Measurements from ENCODE around the gene SULT1A1.
"Not testable (repeated sequence)": the region's sequence is repeated elsewhere in the genome, so short reads cannot be mapped to it uniquely, and the experiment has no call there.

The SULT1A1 gene

DNA sequence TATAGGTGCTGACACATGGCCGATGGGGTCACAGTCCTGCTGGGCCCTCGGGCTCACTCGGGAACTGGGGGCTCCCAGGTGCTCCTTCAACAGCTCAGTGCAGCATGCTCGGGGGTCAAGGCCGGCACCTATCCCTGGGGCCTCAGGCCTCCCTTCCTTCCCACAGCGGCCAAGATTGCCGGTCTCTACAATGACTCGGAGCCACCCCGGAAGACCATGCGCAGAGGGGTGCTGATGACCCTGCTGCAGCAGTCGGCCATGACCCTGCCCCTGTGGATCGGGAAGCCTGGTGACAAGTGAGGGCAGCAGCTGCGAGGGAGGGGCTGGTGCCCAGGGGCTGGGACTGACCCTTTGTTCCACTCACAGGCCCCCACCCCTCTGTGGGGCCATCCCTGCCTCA lies 19.9 kb downstream of the SULT1A1 start:
- no peak for DNase-seq

DNA sequence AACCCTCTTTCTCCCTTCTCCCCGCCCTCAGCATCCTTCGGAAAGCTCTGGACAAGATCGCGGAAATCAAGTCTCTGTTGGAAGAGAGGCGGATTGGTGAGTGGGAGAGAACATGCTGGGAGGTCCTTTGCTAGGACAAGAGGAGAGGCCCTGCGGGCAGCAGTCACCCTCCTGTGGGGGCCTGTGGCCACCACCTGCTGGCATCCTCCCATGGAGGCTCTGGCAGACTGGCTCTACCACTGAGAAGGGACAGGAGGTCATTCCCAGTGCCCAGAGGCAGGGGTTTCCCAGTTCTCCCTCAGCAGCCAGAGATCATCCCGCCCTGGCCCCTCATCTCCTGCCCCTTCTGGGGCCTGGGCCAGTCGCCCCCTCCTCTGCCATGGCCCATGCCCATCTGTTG lies 20.8 kb downstream of the SULT1A1 start:
- DNase-seq: no peak

DNA sequence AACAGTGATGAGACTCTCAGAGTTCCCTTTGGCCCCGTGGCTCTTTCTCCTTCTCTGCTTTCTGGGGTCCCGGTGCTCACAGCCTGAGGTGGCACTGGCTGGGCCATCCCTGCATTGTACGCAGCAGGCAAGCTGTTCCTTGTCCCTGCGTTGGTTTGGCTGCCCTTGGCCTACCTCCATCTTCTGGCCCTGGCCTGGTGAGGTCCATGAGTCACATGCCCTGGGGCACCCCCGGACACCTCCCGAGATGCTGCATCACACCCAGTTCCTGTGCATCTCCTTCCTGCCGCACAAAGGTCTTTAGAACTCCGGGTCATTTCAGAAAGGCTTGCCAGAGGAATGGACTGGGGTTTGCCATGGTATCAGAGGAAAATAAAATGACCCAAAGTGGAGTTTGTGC lies 22.5 kb downstream of the SULT1A1 start:
- DNase-seq: no peak

DNA sequence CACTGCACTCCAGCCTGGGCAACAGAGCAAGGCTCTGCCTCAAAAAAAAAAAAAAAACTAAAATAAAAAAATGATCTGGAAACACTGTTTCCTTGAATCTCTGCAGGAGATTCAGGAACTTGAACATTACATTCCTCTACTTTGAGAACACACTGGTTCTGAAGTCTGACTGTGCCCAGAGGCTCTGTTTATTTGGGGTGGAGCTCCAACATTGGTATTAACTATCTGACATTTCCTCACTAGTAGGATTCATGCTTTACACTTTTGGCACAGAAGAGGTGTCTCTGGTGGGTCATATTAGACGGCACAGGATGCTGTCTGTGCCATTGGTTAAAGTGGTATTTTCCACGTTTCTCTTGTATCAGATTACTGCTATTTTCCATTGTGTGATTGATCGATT lies 23.4 kb downstream of the SULT1A1 start:
- no peak for DNase-seq

DNA sequence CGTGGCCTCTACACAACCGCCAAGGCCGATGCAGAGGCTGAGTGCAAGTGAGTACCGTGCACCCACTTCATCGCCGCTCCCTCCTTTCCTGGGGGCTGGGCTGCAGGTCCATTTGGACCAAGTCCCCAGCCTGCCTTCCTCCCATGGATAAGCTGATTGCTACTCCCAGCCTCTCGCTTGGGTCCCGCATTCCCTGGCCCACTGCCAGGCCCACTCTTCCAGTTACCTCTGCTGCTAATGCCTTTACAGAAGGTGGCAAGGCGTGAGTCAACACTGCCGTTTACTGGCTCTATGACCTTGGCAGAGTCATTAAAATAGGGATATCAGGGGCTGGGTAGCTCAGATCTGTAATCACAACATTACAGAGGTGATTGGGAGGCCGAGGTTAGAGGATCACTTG lies 24.2 kb downstream of the SULT1A1 start:
- DNase-seq: no peak

DNA sequence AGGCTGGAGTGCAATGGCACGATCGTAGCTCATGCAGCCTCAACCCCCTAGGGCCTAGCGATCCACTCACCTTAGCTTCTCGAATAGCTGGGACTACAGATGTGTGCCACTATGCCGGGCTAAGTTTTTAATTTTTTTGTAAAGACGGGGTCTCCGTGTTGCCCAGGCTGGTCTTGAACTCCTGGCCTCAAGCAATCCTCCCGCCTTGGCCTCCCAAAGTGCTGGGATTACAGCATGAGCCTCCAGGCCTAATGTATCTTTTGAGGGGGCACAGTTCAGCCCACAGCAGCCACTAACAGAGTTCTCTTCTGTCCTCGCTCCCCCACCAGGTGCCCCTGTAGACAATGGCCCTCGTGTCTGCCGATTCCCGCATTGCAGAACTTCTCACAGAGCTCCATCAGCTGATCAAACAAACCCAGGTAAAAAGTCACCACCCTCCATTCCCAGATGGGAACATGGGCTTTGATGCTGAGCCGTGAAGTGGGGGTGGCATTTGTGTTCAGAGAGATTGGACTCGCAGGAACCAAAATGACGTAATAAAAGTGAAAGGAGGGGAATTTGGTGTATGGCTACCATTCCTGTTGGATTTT lies 29.0 kb downstream of the SULT1A1 start:
- no peak for DNase-seq

DNA sequence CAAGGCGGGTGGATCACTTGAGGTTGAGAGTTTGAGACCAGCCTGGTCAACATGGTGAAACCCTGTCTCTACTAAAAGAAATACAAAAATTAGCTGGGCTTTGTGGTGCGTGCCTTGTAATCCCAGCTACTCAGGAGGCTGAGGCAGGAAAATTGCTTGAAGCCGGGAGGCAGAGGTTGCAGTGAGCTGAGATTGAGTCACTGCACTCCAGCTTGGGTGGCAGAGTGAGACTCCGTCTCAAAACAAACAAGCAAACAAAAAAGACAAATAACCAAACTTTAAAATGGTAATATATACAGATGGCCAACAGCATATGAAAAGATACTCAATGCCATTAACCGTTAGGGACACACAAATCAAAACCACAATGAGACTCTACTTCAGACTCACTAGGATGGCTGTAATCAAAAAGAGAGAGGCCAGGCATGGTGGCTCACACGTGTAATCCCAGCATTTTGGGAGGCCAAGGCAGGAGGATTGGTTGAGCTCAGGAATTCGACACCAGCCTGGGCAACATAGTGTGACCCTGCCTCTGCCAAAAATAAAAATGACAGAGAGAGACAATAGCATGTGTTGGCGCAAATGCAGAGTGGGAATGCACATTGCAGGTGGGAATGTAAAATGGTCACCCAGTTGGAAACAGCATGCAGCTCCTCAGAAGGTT lies 34.3 kb downstream of the SULT1A1 start:
- DNase-seq: no peak

DNA sequence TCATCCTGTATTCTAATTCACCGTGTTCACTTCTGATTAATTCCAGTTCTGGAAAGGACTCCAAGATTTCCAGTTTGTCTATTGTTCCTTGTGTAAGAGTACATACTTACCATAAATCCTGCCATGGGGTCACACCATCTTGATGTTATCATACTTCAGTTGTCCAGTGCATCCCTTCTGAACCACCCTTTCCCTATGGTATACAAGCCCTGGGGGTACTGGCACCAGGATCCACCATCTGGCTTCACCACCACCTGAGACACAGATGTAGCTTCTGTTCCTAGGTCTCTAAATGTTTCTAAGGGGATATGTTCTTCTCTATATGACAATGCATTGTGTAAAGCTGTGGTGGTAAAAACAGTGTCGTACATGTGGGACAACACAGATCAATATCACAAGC lies 34.9 kb downstream of the SULT1A1 start:
- DNase-seq: no peak

DNA sequence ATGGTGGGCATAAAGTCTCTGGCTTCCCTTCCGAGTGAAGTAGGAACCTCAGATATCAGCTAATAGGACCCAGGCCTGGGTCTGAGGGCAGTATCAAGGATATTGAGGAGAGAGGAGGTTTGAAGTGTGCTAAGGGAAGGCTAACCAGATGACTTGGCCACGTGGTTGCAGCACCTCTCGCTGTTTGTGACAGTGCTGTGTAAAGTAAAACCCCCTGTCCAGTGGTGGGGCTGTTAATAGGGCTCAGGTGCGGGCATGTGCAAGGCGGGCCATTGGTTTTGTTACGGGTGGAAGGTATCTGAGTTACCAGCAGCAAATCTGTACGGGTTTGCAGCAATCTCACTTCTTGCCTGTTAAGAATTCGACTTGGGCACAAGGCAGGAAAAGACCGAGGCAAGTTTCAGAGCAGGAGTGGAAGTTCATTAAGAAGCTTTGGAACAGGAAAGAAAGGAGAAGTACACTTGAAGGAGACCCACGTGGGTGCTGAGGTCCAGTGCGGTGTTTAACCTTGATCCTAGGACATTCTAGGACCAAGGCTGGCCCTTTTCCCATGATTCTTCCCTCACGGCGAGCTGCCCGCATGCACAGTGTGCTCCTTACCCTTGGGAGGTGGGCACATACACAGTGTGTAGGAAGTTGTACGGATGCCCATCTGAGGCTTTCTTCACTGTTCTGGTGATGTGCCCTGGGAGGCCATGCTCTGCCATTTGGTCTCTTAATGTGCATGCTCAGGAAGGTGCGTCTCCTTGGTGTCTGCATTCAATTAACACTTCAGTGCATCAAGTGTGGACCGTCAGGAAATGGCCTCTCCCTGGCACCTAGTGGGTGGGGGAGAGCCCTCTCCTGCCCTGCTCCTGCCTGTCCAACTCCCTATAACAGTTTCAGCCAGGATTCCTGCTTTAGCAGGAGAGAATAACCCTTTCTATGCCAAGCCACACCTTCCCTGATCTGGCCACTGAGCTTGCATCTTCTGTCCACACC lies 35.8 kb downstream of the SULT1A1 start:
- no peak for DNase-seq

DNA sequence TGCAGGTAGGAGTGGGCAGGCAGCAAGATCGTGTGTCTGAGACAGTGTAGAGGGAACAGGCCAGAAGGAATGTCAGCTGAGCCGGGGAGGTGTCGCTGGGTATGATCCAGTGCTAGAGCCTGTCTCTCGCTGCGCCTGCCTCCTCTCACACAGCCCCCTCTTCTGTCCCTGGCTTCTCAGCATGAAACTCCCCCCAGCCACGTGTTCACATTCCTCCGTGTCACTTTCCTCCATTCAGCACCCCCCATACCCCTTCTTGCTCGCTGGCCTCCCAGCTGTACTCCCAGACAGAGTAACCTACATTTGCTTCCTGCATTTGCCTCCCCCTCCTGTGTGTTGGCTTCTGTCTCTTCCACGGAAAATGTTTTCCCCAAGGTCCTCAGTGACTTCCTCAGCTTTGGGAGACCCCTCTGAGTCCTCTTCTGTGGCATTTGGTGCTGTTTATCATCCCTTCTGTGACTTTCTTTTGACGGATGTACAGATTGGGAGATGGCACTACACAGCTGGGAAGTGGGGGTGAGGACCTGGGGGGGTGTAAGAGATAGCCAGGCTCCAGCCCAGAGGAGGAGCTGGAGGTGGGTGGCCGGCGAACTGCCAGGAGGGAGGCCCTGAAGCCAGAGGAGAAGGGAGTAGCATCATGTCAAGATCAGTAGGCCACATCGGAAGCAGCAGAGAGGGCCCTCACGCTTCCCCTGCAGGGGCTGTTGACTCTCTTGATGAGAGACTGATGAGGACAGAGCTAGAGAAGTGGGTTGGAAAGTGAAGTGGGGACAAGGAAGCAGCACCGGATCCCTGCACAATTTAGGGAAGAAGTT lies 36.9 kb downstream of the SULT1A1 start:
- no peak for DNase-seq

DNA sequence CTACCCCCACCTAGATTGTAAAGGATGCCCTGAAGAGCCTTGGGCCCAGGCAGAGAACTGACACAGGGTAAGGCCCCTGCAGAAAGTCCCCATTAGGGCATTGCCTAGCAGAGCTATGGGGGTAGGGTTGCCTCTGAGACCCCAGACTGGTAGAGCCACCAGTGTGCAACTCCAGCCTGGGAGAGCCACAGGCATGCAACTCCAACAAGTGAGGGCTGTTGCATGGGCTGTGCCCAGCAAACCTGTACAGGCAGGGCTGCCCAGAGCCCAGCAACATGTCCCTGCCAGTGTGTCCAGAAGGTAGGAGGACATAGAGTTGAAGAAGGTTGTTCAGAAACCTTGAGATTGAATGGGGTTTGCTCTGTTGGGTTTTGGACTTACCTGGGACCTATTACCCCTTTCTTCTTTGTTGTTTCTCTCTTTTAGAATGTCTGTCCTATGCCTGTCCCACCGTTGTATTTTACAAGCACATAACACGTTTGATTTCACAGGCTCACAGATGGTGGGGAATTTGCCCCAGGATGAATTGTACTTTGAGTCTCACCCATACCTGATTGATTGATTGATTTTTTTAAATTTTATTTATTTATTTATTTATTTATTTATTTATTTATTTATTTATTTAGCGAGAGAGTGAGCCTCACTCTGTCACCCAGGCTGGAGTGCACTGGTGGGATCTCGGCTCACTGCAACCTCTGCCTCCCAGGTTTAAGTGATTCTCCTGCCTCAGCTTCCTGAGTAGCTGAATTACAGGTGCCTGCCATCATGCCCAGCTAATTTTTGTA lies 39.7 kb downstream of the SULT1A1 start:
- DNase-seq: no peak

DNA sequence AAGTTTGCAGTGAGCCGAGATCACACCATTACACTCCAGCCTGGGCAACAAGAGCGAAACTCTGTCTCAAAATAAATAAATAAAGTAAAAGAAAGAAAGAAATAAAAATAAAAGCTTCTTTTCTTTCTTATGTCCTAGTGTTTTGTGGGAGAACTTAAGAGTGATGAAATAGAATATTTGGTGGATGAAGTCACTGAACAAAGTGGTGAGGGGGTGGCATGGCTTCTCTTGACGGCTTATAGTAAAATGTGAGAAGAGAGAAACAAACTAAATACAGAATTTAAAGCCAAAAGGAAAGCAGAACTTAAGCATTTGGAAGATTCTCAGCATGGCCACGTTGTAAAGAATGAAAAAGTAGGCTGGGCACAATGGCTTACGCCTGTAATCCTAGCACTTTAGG lies 40.8 kb downstream of the SULT1A1 start:
- no peak for DNase-seq

DNA sequence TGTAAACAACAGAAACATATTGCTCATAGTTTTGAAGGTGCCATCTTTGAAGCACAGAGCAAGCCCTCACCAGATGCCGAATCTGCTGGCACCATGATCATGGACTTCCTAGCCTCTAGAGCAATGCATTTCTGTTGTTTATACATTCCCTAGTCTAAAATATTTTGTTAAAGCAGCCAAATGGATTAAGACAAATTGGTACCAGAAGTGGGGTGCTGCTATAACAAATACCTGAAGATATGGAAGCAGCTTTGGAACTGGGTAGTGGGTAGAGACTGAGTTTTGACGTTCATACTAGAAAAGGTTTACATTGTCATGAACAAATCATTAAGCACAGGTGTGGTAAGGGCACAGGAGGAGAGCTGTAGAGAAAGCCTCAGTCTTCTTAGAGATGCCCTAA lies 42.6 kb downstream of the SULT1A1 start:
- no peak for DNase-seq

DNA sequence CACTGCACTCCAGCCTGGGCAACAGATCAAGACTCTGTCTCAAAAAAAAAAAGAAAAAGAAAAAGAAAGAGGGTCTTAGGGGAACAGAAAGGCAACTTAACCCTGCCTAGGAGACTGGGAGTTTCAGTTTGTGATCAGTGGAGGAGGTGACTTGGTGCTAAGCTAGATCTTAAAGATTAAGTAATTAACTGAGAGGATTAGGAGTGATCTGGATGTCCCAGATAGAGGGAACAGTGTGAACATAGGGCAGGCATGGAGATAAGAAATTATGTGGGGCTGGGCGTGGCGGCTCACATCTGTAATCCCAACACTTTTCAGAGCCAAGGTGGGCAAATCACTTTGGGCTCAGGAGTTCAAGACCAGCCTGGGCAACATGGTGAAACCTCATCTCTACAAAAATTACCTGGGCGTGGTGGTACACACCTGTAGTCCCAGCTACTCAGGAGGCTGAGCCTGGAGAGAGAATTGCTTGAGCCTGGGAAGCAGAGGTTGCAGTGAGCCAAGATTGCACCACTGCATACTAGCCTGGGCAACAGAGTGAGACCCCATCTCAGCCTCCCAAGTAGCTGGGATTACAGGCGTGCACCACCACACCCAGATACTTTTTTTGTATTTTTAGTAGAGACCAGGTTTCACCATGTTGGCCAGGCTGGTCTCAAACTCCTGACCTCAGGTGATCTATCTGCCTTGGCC lies 43.5 kb downstream of the SULT1A1 start:
- not testable (repeated sequence) for DNase-seq

DNA sequence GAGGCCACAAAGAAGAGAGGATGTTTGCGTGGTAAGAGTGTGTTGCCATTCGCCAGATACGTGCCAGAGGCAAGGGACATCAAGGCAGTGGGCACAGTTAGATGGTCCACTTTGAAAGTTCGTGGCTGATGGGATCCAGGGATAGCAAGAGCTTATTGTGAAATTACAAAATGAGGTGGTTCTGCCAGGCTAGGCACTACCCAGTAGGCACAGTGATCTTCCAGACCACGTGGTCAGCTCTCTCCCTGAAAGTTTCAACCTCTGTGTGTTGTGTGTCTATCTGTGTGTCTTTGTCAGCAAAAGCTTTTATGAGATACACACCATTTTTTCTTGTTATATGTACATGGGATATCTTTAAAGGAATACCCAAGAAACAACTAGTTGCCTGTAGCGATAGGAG lies 46.6 kb downstream of the SULT1A1 start:
- DNase-seq: no peak

DNA sequence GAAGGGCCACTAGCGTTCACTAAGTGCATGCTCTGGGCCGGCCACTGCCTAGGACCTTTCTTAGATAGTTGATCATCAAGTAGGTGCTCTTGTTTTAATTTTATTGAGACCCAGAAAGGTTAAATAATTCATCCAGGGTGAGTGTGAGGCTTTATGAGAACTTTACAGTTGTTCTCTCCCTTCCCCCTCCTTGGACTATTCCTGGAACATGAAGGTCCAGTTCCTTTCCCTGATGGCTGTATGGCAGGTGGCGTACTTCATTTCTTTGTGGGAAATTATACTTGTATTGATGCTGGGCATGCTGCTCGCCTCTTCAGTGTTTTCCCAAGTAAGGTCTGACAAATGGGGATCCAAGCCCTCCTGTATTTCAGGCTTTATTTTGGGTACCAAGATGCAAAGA lies 47.6 kb downstream of the SULT1A1 start:
- DNase-seq: no peak

DNA sequence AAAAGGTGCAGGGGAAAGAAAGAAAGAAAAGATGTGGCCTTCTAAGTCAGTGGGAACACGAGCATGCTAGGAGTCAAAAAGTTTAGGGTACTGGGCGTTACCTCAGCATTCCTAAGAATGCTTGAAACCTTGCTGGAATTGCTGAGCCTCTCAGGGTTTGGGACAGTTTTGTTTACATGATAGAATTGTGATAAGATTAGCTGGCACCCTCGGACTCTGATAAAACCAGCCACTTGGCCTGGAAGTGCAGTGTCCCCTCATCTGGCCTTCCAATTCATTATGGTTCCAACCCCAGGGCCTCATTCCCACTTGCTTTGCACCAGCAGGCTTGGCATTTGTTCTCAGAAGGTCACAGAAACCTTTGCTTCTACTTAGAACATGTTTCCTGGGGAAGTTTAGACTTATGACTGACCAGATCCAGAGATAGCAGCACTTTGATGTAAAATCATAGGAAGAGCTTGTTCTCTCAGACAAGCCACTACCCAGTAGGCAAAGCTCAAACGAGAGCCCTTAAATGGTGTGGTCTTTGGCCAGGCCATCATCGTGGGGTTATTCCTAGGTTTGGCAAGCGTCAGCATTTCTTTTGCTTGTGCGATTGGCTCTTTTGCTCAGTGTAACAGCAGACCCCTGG lies 48.2 kb downstream of the SULT1A1 start:
- DNase-seq: no peak

DNA sequence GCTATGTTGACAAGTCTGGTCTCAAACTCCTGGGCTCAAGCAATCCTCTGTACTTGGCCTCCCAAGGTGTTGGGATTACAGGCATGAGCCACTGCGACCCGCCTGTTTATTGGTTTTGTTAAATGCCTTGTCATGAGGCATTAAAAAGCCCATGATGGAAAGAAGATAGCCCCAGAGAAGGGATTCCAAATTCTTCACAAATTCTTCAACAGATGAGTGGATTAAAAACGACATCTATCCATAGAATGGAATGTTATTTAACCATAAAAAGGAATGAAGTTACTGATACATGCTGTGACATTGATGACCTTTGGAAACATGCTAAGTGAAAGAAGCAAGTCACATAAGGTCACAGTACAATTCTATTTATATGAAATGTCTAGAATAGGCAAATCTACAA lies 51.4 kb downstream of the SULT1A1 start:
- DNase-seq: no peak

DNA sequence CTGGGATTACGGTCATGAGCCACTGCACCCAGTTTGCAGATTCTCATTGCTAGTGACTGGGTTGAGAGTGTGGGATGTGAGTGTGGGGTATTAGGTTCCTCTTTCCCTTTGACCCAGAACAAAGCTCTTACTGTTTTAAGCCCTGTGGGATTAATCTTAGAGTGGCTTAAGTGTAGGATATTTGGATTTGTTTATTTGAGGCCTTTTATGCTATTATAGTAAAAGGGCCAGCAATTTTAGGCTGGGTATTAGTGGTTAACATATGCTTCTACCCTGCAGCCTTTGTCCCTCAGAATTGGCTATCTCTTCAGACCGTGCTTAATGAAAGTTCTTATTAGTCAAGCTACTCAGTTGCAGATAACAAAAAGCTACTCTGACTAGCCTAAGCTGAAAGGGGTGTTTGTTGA lies 52.9 kb downstream of the SULT1A1 start:
- DNase-seq: no peak

DNA sequence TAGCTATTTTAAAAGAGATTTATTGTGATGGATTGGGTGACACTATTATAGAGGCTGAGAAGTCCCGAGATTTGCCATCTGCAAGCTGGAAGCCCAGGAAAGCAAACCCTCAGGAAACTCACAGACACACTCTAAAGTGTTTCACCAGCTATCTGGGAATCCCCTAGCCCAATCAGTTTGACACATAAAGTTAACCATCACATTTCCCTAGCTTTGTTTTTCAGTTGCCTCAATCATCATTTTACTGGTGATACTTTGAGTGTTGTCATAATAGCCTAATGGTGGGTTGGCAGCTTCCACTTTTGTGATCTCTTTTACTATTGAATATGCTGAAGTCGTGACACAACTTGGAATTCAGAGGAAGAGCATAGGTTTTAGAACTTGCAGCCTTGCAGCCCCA lies 54.3 kb downstream of the SULT1A1 start:
- no peak for DNase-seq
